HG03045 (cell line): ENCODE data around the gene DHX34.
"Not testable (repeated sequence)": the region's sequence is repeated elsewhere in the genome, so short reads cannot be mapped to it uniquely, and the experiment has no call there.

ENCODE experiments used
- ATAC-seq: cut with Tn5 transposase; IDR thresholded peaks from one replicate; pipeline ENCODE4 v1.9.1; 2021; ENCODE audit warnings: mild to moderate bottlenecking, moderate library complexity; ENCODE audit not compliant: unreplicated experiment

DHX34 gene

GRCh38 chr19:47348819-47349795 is at the start of gene DHX34:
TSS of gene DHX34 (plus strand) at chr19:47349315. CDS start at chr19:47353031, 3,716 bp downstream.
- ATAC-seq: peak; percentile 92

- not testable (repeated sequence) for ATAC-seq
These were observed 48.2 kb upstream of the DHX34 start for GRCh38 chr19:47300867-47301266.

GRCh38 chr19:47302249-47302648 is 46.9 kb upstream of the DHX34 start:
- no peak for ATAC-seq

GRCh38 chr19:47303966-47304365 is 45.1 kb upstream of the DHX34 start:
- ATAC-seq: no peak

- no peak for ATAC-seq
These were observed 43.8 kb upstream of the DHX34 start for GRCh38 chr19:47305309-47305751.

- ATAC-seq: no peak
These were observed 42.8 kb upstream of the DHX34 start for GRCh38 chr19:47306303-47306702.

- no peak for ATAC-seq
These were observed 40.1 kb upstream of the DHX34 start for GRCh38 chr19:47309038-47309437.

- ATAC-seq: no peak
These were observed 39.5 kb upstream of the DHX34 start, which contains the start of gene C5AR1 for GRCh38 chr19:47309608-47310007. TSS of gene C5AR1 (plus strand) at chr19:47309861. CDS start at chr19:47309896, 35 bp downstream.

- ATAC-seq: no peak
These were observed 38.8 kb upstream of the DHX34 start for GRCh38 chr19:47310323-47310722.

GRCh38 chr19:47310819-47311218 is 38.3 kb upstream of the DHX34 start:
- no peak for ATAC-seq

- ATAC-seq: no peak
These were observed 36.6 kb upstream of the DHX34 start for GRCh38 chr19:47312366-47313006.

GRCh38 chr19:47313754-47314295 is 35.3 kb upstream of the DHX34 start:
- ATAC-seq: no peak

GRCh38 chr19:47315125-47315821 is 33.8 kb upstream of the DHX34 start:
- no peak for ATAC-seq

GRCh38 chr19:47316513-47316912 is 32.6 kb upstream of the DHX34 start:
- no peak for ATAC-seq

- no peak for ATAC-seq
These were observed 28.9 kb upstream of the DHX34 start for GRCh38 chr19:47319923-47320871.

GRCh38 chr19:47321630-47322029 is 27.5 kb upstream of the DHX34 start:
- no peak for ATAC-seq

- no peak for ATAC-seq
These were observed 27.1 kb upstream of the DHX34 start for GRCh38 chr19:47322058-47322457.

GRCh38 chr19:47323409-47323808 is 25.7 kb upstream of the DHX34 start:
- no peak for ATAC-seq

- no peak for ATAC-seq
These were observed 25.2 kb upstream of the DHX34 start for GRCh38 chr19:47323872-47324271.

- no peak for ATAC-seq
These were observed 24.6 kb upstream of the DHX34 start for GRCh38 chr19:47324502-47324901.
